ENCODE measurements around the gene NFYB. TPM values are rescaled to one million over a fixed set of nuclear protein-coding genes. Genes with fewer than 3 reads are reported as not detected.

Gene NFYB
- total RNA-seq, 1 donor from 2014 or later: 62.8 TPM

DNA sequence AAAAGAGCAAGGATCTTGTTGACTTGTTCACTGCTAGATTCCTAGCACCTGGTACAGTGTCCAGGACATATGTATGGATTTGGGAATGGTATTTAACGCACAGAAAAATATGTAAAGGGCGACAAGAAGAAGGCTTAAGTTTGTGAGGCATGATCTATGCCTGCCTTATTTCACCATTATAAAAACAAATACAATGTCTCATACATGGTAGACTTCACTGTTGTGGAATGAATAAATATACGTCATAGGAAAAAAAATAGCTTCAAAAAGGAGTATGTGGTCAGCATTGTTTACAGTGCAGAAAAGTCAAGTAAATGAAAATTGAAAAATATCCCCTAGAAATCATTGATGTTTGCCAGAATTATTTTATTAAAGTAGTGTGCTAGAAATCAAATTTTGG lies 43.7 kb downstream of the NFYB start:
- intact Hi-C loops (cut with DNase I): no loop called here
- no peaks in the 10 kb centered on the region for H3K4me1 ChIP-seq
- H3K9me3 ChIP-seq: no peaks in the 10 kb centered on the region
- H3K27me3 ChIP-seq: no peaks in the 10 kb centered on the region
- H3K27ac ChIP-seq: no peak overlapping the region
- no peak for TF ChIP-seq CTCF (IDR thresholded peaks at IDR 0.05)
- peaks cover 56 to 78% of the 10 kb centered on the region in 2 donors for H3K36me3 ChIP-seq
- H3K4me3 ChIP-seq: no peak overlapping the region
- DNase-seq (ENCODE audit: low spot score in 2 of 2): no peak

- Histone ChIP-seq H3K27ac (no peak overlapping the region), H3K9me3 (no peaks in the 10 kb centered on the region), H3K36me3 (peaks cover 67 to 78% of the 10 kb centered on the region in 2 donors), H3K27me3 (no peaks in the 10 kb centered on the region), H3K4me1 (no peaks in the 10 kb centered on the region), H3K4me3 (no peak overlapping the region)
- DNase-seq (ENCODE audit: low spot score in 2 of 2): no peak
- TF ChIP-seq CTCF (IDR thresholded peaks at IDR 0.05): no peak
- intact Hi-C loops (cut with DNase I): no loop called here
Measured at GRCh38 chr12:104091136-104091535, 46.9 kb downstream of the NFYB start.

DNA sequence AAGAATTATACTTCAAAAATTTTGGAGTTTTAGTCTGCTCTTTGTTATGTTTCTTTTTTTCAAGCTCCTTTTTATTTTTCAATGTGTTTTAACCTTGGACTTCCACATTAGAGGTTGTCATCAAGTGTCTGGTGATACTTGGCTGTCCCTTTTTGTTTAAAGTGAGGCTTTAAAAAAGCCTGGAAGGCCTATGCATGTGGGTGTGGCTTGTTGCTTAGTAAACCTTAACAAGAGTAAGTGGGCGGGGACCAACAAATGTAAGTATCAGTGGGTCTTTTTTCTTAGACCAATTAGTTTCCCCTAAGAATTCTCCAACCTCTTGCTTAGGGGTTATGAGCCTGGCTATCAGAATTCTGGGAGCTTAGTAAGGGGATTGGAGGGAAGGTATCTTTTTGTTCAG lies 47.3 kb downstream of the NFYB start:
- Histone ChIP-seq H3K27me3 (no peaks in the 10 kb centered on the region), H3K36me3 (peaks cover 70 to 74% of the 10 kb centered on the region in 2 donors)
- intact Hi-C loops (cut with DNase I): no loop called here

GRCh38 chr12:104083769-104084475 lies 54.1 kb downstream of the NFYB start:
- intact Hi-C loops (cut with DNase I): no loop called here
- Histone ChIP-seq H3K36me3 (peaks cover 54 to 61% of the 10 kb centered on the region in 2 donors), H3K4me1 (no peaks in the 10 kb centered on the region), H3K27me3 (no peaks in the 10 kb centered on the region), H3K27ac (no peak overlapping the region), H3K4me3 (no peak overlapping the region), H3K9me3 (no peaks in the 10 kb centered on the region)
- no peak for TF ChIP-seq CTCF (IDR thresholded peaks at IDR 0.05)
- DNase-seq (ENCODE audit: low spot score in 2 of 2): no peak

More for the DNA sequence above, 47.3 kb downstream of the NFYB start:
- no peak for TF ChIP-seq CTCF (IDR thresholded peaks at IDR 0.05)
- no peak overlapping the region for H3K4me3 ChIP-seq
- H3K4me1 ChIP-seq: no peaks in the 10 kb centered on the region
- no peak for DNase-seq (ENCODE audit: low spot score in 2 of 2)
- no peaks in the 10 kb centered on the region for H3K9me3 ChIP-seq
- H3K27ac ChIP-seq: no peak overlapping the region

GRCh38 chr12:104080764-104081163 lies 57.2 kb downstream of the NFYB start:
- no peak overlapping the region for H3K27ac ChIP-seq
- TF ChIP-seq CTCF (IDR thresholded peaks at IDR 0.05): no peak
- peaks cover 24 to 37% of the 10 kb centered on the region in 2 donors for H3K36me3 ChIP-seq
- H3K4me3 ChIP-seq: no peak overlapping the region
- DNase-seq (ENCODE audit: low spot score in 2 of 2): no peak
- intact Hi-C loops (cut with DNase I): no loop called here
- H3K9me3 ChIP-seq: no peaks in the 10 kb centered on the region
- no peaks in the 10 kb centered on the region for H3K4me1 ChIP-seq
- H3K27me3 ChIP-seq: no peaks in the 10 kb centered on the region

Measured in ascending aorta (tissue), 2 donors.